HG03439 (cell line): ENCODE results near the gene TMEM187.

Source experiments
- ATAC-seq: cut with Tn5 transposase; IDR thresholded peaks from one replicate; pipeline ENCODE4 v1.9.1; 2021; ENCODE audit warnings: mild to moderate bottlenecking, moderate library complexity; ENCODE audit not compliant: unreplicated experiment

TMEM187 gene

GRCh38 chrX:153953892-153954557 lies 18.5 kb upstream of the TMEM187 start:
- ATAC-seq = no peak

- no peak for ATAC-seq
Measured at GRCh38 chrX:153954558-153955227, 17.9 kb upstream of the TMEM187 start.

- no peak for ATAC-seq
Measured at GRCh38 chrX:153955228-153955732, 17.3 kb upstream of the TMEM187 start.

- no peak for ATAC-seq
Measured at GRCh38 chrX:153956044-153956907, 16.3 kb upstream of the TMEM187 start.

- no peak for ATAC-seq
Measured at GRCh38 chrX:153957224-153957623, 15.3 kb upstream of the TMEM187 start.

GRCh38 chrX:153958605-153959004 lies 13.9 kb upstream of the TMEM187 start:
- no peak for ATAC-seq

GRCh38 chrX:153959649-153960048 lies 12.9 kb upstream of the TMEM187 start:
- ATAC-seq = no peak

- no peak for ATAC-seq
Measured at GRCh38 chrX:153960077-153960476, 12.5 kb upstream of the TMEM187 start.

- no peak for ATAC-seq
Measured at GRCh38 chrX:153960786-153961185, 11.8 kb upstream of the TMEM187 start.

GRCh38 chrX:153961292-153961691 lies 11.3 kb upstream of the TMEM187 start:
- no peak for ATAC-seq

- ATAC-seq = no peak
Measured at GRCh38 chrX:153963546-153963945, 9.0 kb upstream of the TMEM187 start.

GRCh38 chrX:153964105-153964504 lies 8.4 kb upstream of the TMEM187 start:
- no peak for ATAC-seq

- no peak for ATAC-seq
Measured at GRCh38 chrX:153965406-153965805, 7.1 kb upstream of the TMEM187 start.

GRCh38 chrX:153966283-153966688 lies 6.3 kb upstream of the TMEM187 start:
- no peak for ATAC-seq

- no peak for ATAC-seq
Measured at GRCh38 chrX:153966841-153967535, 5.6 kb upstream of the TMEM187 start.

GRCh38 chrX:153967536-153968224 lies 4.9 kb upstream of the TMEM187 start:
- no peak for ATAC-seq

- no peak for ATAC-seq
Measured at GRCh38 chrX:153968255-153968654, 4.3 kb upstream of the TMEM187 start.

- ATAC-seq = no peak
Measured at GRCh38 chrX:153968754-153969124, 3.8 kb upstream of the TMEM187 start.

GRCh38 chrX:153969125-153969903 lies 3.2 kb upstream of the TMEM187 start:
- no peak for ATAC-seq
